Activated naive CD4-positive, alpha-beta T cell treated with anti-CD3 and anti-CD28 coated beads, Interleukin-2, amount 50 U/mL, for 16 hours (primary cell): Measurements from ENCODE around the gene ANKRD12.

Source experiments
- DNase-seq: peaks from one replicate; pipeline ENCODE4 v3.0.0-alpha.2; 2020

The ANKRD12 gene

GRCh38 chr18:9188359-9189231, 52.0 kb downstream of the ANKRD12 start:
- DNase-seq: no peak

- no peak for DNase-seq
Observed at GRCh38 chr18:9189491-9189890, 52.9 kb downstream of the ANKRD12 start.

- no peak for DNase-seq
Observed at GRCh38 chr18:9191658-9192256, 55.2 kb downstream of the ANKRD12 start.

- no peak for DNase-seq
Observed at GRCh38 chr18:9193031-9193430, 56.5 kb downstream of the ANKRD12 start.

- no peak for DNase-seq
Observed at GRCh38 chr18:9196568-9196967, 60.0 kb downstream of the ANKRD12 start.

GRCh38 chr18:9199681-9200080, 63.1 kb downstream of the ANKRD12 start:
- DNase-seq: no peak

- no peak for DNase-seq
Observed at GRCh38 chr18:9201224-9201623, 64.6 kb downstream of the ANKRD12 start.

- no peak for DNase-seq
Observed at GRCh38 chr18:9204659-9205058, 68.1 kb downstream of the ANKRD12 start.

- no peak for DNase-seq
Observed at GRCh38 chr18:9206421-9206820, 69.8 kb downstream of the ANKRD12 start.

- DNase-seq: no peak
Observed at GRCh38 chr18:9209279-9209678, 72.7 kb downstream of the ANKRD12 start.

- no peak for DNase-seq
Observed at GRCh38 chr18:9210966-9211365, 74.4 kb downstream of the ANKRD12 start.

- no peak for DNase-seq
Observed at GRCh38 chr18:9211955-9212354, 75.4 kb downstream of the ANKRD12 start.

GRCh38 chr18:9215221-9215933, 78.8 kb downstream of the ANKRD12 start:
- DNase-seq: no peak

GRCh38 chr18:9216459-9216858, 79.9 kb downstream of the ANKRD12 start:
- no peak for DNase-seq

GRCh38 chr18:9217743-9218451, 81.3 kb downstream of the ANKRD12 start:
- no peak for DNase-seq

GRCh38 chr18:9221040-9221439, 84.5 kb downstream of the ANKRD12 start:
- no peak for DNase-seq

GRCh38 chr18:9221661-9222060, 85.1 kb downstream of the ANKRD12 start:
- DNase-seq: no peak

- DNase-seq: no peak
Observed at GRCh38 chr18:9223356-9223755, 86.8 kb downstream of the ANKRD12 start.

- DNase-seq: no peak
Observed at GRCh38 chr18:9226463-9226862, 89.9 kb downstream of the ANKRD12 start.

- no peak for DNase-seq
Observed at GRCh38 chr18:9231852-9232486, 95.4 kb downstream of the ANKRD12 start.

GRCh38 chr18:9232977-9233376, 96.4 kb downstream of the ANKRD12 start:
- DNase-seq: no peak

- no peak for DNase-seq
Observed at GRCh38 chr18:9233771-9234440, 97.3 kb downstream of the ANKRD12 start.
